KOPT-K1 (cell line): Measurements from ENCODE around the gene SSC4D.
A peak's percentile ranks its signal among the peaks of the same experiment; 100 is the strongest.
"Not testable (repeated sequence)": the region's sequence is repeated elsewhere in the genome, so short reads cannot be mapped to it uniquely, and the experiment has no call there.

ENCODE experiments used
- H3K27ac ChIP-seq: fragments of 200-600 bp; sonication (generic); 2 replicates; pipeline ENCODE4 v1.5.1; 2016; ENCODE audit warnings: antibody characterized with exemption, mild to moderate bottlenecking, low read depth, low read length; ENCODE audit not compliant: poor library complexity, severe bottlenecking
- H3K36me3 ChIP-seq: fragments of 200-600 bp; sonication (generic); 2 replicates; pipeline ENCODE4 v1.5.1; 2017; ENCODE audit warnings: antibody characterized with exemption, mild to moderate bottlenecking, low read length, moderate library complexity; ENCODE audit not compliant: insufficient read depth
- H3K9me3 ChIP-seq: fragments of 200-600 bp; sonication (generic); 2 replicates; pipeline ENCODE4 v1.5.1; 2017; ENCODE audit warnings: antibody characterized with exemption, low read length, mild to moderate bottlenecking; ENCODE audit not compliant: insufficient read depth, poor library complexity, severe bottlenecking

SSC4D gene

DNA sequence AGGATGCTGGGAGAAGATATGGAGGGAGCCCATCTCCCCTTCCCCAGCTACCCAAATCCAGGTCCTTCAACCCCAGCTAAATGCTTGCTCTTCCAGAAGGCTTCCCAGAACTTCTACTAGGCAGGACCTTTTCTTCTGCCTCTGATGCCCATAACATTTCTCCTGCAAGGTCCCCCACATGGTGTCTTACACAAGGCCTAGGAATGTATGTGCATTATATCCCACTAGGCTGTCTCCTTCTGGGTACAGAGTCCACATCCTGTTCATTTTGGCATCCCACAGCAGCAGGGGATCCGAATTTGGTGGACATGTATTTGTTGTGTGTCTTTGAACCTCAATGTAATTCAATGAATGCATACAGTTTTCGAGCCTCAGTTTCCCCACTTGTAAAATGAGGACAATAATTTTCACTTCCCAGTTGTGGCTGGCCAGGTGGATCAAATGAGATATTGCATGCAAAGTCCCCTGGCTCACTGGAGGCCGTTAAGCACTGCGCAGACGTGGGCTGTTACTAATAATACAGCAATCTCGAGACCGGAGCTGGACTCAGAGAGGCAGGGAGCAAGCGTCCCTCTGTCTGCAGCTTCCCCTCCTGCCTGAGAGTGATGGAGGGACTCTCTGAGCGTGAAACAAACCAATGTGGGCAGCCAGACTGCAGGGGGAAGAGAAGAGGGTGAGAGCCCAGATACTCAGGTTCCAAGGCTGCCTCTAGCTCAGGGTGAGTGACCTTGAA, 32.1 kb downstream of the SSC4D start:
- Histone ChIP-seq H3K9me3 (no peaks in the 10 kb centered on the region), H3K27ac (no peak overlapping the region), H3K36me3 (no peaks in the 10 kb centered on the region)

DNA sequence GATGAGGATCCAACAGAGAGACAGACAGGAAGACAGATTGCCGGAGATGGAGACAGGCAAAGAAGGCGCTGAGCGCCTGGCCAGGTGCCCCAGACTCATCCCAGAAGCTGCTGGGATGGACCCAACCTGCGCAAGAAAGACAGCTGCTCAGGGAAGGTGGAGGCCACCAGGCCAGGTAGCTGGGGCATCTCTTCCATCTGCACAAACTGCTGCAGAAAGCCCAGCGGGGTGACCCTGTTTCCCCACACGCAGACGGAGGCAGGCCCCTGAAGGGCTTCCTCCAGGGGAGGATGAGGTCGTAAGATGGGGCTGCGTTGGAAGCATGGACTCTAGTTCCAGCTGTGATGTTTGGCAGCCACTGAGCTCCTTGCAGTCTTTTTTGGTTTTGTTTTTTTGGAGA, 34.2 kb downstream of the SSC4D start:
- H3K27ac ChIP-seq, result no peak overlapping the region
- no peaks in the 10 kb centered on the region for H3K36me3 ChIP-seq
- no peaks in the 10 kb centered on the region for H3K9me3 ChIP-seq

DNA sequence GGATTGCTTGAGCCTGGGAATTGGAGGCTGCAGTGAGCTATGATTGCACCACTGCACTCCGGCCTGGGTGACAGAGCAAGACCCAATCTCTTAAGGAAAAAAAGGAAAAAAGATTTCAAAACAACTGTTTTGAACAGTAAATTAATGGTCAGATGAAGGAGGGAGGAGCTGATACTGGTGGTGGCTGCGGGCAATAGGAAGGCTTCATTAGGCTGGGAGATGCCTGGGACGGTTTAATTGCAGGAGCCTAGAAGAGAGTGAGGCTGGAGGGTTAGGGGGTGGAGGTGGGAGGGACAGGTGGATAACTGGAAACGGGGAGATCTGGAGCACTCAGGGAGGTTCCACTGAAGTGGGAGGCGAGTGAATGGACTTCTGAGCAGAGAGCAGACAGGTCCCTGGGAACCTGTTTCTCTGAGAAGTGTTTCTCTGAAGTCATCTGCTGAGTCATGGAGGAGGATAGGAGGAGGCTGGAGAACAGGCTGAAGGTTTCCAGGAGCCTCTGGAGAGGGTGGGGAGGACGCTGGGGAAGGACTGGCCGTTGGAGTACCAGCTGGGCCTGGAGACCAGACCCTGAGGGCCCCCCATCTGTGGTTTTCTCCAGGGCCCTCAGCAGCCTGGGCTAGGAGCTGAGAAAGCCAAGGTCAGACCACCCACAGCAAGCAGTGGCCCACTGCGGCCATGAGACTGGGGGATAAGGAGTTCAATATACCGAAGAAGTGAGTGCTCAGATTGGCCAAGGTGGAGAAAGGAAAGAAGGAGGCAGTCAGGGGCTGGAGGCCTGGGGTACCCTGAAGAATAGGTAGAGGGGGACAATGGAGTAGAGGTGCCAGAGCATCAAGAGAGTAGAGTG, 36.3 kb downstream of the SSC4D start:
- Histone ChIP-seq H3K36me3 (no peaks in the 10 kb centered on the region), H3K27ac (no peak overlapping the region), H3K9me3 (no peaks in the 10 kb centered on the region)

DNA sequence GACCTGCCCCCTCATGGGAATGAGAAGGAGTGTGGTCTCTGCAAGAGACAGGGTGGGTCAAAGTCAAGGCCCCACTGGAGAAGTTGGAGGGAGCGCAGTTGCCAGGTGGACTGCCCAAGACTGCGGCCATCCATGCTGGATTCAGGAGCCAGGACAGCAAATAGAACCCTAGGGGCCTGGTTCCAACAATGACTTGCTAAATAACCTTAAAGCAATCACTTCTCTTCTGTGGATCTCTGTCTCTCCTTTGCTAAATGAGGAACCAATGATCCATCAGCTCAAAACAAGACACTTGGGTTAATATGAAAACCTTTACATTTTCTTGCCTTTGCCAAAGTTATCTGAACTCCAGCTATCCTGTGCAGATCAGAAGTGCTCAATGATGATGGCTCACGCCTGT, 38.1 kb downstream of the SSC4D start:
- H3K27ac ChIP-seq, result no peak overlapping the region
- no peaks in the 10 kb centered on the region for H3K9me3 ChIP-seq
- H3K36me3 ChIP-seq, result no peaks in the 10 kb centered on the region

DNA sequence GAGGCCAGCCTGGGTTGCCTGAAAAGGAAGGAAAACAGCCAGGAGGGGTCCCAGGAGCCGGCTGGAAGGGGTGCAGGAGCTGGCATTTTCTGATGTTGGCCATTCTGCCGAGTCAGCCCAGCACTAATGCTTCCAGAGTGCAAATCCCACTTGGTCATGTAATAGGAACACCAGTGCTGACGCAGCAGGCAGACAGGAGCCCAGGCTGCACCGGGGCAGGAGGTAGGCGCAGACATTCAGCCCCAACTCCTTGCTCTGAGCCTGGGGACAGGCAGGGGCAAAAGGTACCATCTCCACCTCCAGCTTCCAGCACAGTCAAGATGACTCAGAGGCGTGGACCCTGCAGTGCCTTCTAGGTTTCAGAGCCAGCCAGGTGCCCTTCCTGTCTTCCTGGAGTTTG, 40.5 kb downstream of the SSC4D start:
- Histone ChIP-seq H3K27ac (no peak overlapping the region), H3K9me3 (no peaks in the 10 kb centered on the region), H3K36me3 (no peaks in the 10 kb centered on the region)

DNA sequence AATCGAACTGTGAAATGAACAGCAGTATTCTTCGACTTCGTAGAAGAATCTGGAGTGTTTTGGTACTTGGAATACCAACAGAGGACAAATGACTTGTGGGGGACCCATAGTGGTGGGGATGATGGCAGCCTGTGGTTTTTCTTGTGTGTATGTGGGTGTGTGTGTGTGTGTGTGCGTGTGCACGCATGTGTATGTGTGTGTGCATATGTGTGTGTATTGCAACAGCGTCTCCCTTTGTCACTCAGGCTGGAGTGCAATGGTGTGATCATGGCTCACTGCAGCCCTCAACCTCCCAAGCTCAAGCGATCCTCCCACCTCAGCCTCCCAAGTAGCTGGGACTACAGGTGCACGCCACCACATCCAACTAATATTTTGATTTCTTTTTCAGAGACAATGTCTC, 41.3 kb downstream of the SSC4D start:
- H3K27ac ChIP-seq, result no peak overlapping the region
- no peaks in the 10 kb centered on the region for H3K9me3 ChIP-seq
- H3K36me3 ChIP-seq, result no peaks in the 10 kb centered on the region

DNA sequence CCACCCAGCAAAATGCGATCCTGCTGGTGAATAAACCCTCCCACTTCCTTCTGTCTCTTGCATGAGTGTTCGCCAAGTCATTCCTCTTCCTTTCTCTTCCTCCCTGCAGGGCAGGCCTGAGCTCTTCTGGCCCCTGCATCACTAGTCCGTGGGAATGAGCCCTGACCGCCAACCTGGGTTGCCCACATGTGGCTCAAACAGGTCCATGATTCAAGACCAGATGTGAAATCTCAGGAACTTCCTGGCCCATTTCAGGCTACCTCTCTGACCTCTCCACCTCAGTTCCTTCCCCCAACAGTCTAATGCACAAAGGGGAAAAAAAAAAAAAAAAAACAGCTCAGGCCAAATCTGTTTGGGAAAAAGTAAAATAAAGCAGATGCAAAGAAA, 45.3 kb downstream of the SSC4D start:
- Histone ChIP-seq H3K36me3 (no peaks in the 10 kb centered on the region), H3K9me3 (no peaks in the 10 kb centered on the region), H3K27ac (peak overlapping the region; percentile 40)

DNA sequence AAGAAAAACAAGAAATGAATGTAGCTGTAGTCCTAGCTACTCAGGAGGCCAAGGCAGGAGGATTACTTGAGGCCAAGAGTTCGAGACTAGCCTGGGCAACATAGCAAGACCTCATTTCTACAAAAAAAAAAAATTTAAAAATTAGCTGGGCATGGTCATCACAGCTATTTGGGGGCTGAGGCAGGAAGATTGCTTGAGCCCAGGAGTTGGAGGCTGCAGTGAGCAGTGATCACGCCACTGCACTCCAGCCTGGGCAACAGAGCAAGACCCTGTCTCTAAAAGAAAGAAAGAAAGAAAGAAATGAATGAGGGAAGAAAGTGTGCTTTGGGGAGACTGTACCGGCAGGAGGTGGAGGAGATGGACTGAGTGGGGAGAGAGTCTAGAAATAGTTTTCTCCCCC, 45.7 kb downstream of the SSC4D start:
- not testable (repeated sequence) for H3K36me3 ChIP-seq, H3K9me3 ChIP-seq, H3K27ac ChIP-seq

DNA sequence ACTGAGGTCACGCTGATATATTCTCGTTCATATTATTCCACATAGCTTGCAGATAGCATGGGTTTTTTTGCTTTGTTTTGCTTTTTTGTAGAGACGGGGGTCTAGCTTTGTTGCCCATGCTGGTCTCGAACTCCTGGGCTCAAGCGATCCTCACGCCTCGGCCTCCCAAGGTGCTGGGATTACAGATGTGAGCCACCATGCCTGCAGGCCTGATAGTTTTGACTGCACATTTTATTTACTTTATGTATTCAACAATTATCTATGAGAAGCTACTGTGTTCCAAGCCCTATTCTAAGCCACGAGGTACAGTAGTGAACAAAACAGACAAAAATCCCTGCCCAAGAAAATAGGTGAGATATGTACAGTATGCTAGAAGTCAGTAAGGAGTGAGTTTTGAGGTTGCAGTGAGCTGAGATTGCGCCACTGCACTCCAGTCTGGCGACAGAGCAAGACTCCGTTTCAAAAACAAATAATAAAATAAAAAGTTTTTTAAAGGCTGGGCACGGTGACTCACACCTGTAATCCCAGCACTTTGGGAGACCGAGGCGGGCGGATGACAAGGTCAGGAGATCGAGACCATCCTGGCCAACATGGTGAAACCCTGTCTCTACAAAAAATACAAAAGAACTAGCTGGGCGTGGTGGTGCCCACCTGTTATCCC, 49.4 kb downstream of the SSC4D start:
- Histone ChIP-seq H3K9me3 (no peaks in the 10 kb centered on the region), H3K36me3 (peaks cover 23% of the 10 kb centered on the region), H3K27ac (peak overlapping the region; percentile 81)

DNA sequence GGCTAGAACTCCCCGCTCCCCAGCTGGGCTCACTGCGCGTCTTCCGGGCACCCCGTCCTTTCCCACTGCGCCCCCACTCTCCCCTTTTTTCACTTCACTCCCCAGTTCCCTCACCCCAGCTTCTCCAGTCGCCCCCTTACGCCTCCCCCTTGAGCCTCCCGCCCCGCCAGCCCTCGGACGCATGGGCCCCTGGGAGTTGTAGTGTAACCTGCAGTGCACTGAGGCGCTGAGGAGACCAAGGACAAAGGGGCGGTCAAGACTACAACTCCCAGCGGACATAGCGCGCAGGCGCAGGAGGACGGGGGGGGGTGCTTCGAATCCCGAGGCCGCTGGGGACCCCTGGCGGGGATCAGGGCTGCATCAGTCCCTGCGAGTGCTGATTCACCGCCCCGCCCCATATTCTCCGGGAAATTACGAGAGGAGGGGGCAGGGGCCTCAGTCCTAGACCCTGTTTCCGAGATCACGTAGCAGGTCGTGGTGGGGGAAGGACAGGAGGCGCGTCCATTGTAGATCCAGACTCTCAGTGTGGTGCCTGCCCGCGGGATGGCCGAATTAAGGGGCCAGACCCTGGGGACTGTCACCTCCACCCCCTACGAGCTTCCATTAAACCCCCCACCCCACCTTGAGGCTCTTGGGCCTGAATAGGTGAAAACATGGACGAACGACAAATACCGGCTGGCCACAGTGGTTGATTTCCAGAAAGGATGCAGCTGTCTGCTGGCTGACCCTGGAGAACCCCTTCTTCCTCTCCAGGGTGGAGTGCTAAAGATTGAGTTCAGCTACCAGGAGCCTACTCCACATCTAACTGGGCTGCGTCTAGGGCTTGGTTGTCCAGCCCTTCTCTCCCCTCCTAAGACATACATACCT, 50.2 kb downstream of the SSC4D start:
- peak overlapping the region; percentile 81 for H3K27ac ChIP-seq
- peaks cover 30% of the 10 kb centered on the region for H3K36me3 ChIP-seq
- no peaks in the 10 kb centered on the region for H3K9me3 ChIP-seq

DNA sequence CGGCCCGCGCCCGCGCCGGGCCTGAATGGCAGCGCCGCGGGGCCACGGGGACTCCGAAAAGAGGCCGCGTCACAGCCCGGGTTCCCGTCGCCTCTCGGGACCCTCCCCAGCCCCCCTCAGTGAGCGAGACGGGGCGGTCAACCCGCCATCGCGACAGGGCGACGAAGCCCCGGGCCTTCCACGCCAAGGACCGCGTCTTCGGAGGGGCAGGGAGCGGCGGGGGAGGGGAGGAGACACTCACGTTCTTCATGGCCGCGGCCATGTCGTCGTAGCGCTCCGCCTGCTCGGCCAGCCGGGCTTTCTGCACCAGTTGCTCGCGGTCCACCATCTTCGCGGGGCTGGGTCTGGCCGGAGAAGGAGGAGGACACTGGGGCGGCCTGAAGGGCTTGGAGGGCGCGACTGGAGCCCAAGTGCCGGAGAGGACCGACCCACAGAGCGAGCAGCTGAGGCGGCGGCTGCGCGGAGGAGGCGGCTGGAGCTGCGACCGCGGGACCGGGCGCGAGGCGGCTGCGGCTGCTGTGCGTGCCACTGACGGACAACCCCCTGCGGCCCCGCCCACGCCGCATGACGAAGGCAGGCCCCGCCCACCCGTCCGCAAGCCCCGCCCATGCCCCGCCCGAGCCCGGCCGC, 50.9 kb downstream of the SSC4D start, which contains the start of gene YWHAG:
TSS of gene YWHAG (minus strand) at position 511 of the 630 bp plus-strand sequence. CDS start at position 328, 183 bp downstream.
- H3K9me3 ChIP-seq, result no peaks in the 10 kb centered on the region
- peak within 1 kb of the TSS; percentile 81 for H3K27ac ChIP-seq
- H3K36me3 ChIP-seq, result peaks cover 36% of the 10 kb centered on the region

DNA sequence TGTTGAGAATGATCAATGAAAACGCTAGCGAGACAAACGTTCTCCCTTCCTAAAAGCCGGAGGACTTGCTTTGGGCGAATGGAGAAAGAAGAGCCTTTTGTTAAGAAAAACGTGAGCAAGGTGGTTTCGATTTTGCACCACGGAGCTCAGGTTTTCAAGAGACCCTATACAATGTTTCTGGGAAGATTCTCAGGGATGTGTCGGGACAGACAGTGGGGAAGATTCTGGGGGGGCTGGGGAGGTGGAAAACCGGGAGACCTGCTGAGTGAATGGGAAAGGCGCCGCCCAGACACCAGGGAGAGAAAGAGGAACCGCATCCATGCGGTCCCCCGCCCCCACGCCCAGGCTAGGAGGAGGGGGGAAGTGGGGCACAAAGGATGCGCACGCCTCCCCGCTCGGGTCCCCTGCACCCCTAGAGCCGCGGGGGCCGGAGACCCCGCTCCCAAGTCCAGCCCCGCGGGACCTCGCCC, 51.5 kb downstream of the SSC4D start:
- Histone ChIP-seq H3K27ac (peak overlapping the region; percentile 81), H3K9me3 (no peaks in the 10 kb centered on the region), H3K36me3 (peaks cover 42% of the 10 kb centered on the region)

DNA sequence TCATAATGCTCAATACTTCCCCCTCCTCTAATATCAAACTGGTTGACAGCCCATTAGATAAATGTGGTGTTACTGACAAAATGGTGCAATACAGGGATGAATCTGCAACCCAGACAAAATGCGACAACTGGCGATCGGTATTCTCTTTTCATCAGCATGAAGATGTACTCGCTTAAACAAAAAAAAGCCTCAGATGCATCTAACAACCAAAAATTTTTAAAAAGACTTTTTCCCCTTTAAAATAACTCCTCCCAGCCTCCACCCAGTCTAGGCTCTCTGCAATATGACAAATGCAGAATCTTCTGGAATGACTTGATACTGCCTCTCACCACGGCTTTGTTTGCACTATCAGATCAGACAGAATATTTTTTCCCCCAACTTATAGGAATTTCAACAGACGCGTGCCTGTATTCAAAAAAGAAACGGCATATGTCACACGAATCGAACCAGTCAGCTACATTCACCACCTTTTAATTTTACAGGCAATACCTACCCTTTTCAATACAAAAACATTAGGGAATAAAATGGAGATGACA, 52.0 kb downstream of the SSC4D start:
- no peaks in the 10 kb centered on the region for H3K9me3 ChIP-seq
- peaks cover 47% of the 10 kb centered on the region for H3K36me3 ChIP-seq
- H3K27ac ChIP-seq, result peak overlapping the region; percentile 81

DNA sequence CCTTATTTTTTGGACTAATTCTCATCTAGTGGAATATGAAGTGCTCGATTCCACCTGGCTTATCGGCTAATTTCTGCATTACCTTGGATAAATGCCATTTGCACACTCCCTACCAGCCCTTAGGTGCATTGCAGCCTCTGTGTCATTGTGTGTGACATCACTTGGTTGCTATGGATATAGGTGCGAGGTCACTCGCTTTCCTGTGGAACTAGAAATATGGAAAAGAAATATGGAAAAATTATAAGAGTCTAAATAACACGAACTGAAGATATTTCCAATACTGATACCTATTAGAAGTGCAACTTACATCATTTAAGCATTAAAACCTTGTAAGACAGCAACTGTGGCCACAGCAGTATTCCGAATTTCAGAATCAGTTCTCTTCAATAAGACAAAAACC, 52.7 kb downstream of the SSC4D start:
- Histone ChIP-seq H3K9me3 (no peaks in the 10 kb centered on the region), H3K27ac (peak overlapping the region; percentile 81), H3K36me3 (peaks cover 54% of the 10 kb centered on the region)
